GM12873 (cell line): Measurements from ENCODE around the gene TMEM255B.

Experiments
- TF ChIP-seq, protein P1 (sequence below): IDR thresholded peaks from 2 replicates; pipeline ENCODE4 v1.5.1; 2012; ENCODE audit warnings: low read depth, mild to moderate bottlenecking, moderate library complexity, low read length, control low read depth; ENCODE audit not compliant: insufficient read depth; ENCODE audit errors: missing control alignments

TMEM255B gene

DNA sequence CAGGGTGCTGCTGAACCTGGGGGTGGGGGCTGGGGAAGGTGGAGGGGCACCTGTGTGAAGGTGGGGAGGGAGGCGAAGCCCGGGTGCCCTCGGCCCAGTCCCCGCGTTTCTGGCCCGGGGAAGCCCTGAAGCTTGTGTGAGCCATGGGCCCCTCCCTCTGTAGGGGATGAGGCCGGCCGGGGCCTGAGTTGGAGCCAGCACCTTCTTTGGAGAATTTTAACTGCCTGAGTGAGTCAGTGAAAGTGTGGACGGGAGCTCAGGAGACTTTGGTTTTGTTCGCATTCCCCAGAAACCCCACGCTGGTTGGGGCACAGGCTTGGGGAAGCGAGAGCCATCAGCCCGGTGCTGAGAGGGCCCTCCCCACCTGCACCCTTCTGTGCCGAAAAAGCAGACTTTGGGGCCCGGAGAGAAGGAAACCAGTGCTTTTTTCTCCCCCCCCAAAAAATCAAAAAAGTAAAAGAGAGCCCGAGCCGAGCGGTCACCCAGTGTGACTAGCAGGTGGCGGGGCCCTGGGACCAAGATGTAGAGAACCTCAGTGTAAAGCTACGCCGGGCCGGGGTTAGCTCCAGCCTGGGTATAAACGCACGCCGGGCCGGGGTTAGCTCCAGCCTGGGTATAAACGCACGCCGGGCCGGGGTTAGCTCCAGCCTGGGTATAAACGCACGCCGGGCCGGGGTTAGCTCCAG, 45.1 kb downstream of the TMEM255B start:
- TF ChIP-seq, protein P1, sequence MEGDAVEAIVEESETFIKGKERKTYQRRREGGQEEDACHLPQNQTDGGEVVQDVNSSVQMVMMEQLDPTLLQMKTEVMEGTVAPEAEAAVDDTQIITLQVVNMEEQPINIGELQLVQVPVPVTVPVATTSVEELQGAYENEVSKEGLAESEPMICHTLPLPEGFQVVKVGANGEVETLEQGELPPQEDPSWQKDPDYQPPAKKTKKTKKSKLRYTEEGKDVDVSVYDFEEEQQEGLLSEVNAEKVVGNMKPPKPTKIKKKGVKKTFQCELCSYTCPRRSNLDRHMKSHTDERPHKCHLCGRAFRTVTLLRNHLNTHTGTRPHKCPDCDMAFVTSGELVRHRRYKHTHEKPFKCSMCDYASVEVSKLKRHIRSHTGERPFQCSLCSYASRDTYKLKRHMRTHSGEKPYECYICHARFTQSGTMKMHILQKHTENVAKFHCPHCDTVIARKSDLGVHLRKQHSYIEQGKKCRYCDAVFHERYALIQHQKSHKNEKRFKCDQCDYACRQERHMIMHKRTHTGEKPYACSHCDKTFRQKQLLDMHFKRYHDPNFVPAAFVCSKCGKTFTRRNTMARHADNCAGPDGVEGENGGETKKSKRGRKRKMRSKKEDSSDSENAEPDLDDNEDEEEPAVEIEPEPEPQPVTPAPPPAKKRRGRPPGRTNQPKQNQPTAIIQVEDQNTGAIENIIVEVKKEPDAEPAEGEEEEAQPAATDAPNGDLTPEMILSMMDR: no peak

DNA sequence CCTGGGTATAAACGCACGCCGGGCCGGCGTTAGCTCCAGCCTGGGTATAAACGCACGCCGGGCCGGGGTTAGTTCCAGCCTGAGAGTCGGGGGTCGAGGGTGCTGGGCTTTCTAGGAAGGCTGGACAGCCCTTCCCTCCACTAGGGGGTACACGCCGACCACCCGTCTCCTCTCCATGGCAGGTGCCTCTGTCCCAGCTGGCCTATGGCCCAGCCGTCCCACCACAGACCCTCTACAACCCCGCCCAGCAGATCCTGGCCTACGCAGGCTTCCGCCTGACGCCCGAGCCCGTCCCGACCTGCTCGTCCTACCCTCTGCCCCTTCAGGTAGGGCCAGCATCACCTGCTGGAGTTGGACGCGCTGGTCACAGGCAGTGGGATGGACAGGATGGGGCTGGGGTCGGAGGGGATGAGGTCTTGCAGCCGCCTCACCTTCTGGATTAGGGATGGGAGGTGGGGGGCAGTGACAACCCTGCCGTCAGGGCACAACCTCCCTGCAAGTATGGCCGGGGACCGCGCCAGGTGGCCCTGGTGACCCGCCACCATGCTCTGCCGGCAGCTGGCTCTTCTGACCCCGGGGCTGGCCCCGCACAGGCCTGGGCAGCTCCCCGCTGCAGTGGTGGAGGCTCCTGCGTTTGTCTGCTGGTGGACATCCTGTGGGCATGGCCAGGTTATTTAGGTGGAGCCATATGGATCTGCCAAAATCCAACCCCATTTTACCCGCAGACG, 45.8 kb downstream of the TMEM255B start:
- TF ChIP-seq, protein P1: no peak

DNA sequence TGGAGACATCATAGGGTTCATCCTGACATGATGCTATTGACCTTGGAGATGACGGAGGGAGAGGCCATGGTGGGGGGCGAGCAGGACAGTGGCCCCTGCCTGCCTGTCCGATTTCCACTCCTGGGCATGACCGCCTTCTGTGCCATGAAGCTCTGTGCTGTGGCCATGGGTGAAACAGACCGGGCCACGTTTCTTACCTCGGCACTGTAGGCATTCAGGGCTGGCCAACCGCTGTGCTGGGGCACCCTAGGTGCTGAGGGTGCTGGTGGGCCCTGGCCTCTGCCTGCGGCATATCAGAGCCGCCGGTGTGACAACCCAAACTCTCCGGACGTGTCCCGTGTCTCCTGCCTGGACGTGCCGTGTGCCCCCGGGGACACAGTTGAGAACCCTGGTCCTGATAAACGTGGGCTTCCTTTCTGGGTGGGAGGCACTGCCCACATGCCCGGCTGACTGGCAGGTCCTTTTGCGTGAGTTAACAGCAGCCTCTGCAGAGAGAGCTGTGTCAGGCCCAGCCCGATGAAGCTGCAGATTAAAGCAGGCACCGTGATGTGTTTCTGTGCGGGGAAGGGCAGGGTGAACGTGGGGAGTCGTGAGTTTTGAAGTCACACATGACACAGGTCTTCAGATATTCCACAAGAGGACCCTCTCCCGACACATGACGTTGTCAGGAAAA, 46.5 kb downstream of the TMEM255B start:
- TF ChIP-seq, protein P1: no peak

DNA sequence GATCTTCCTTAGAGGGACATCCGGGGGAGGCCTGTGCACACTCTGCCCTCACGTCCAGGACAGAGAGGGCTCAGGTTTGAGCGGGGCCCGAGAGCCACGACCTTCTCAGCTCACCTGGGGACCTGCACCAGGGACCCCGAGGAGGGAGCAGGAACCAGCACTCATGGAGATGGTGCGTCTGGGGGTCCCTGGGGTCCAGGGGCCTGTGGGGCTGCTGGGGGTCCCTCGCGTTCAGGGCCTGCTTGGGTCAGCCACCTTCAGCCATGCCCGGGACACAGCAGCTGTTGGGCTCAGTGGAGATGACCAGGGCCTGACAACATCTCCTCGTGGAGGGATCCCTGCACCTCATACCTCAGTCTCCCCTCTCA, 47.1 kb downstream of the TMEM255B start:
- TF ChIP-seq, protein P1: no peak

DNA sequence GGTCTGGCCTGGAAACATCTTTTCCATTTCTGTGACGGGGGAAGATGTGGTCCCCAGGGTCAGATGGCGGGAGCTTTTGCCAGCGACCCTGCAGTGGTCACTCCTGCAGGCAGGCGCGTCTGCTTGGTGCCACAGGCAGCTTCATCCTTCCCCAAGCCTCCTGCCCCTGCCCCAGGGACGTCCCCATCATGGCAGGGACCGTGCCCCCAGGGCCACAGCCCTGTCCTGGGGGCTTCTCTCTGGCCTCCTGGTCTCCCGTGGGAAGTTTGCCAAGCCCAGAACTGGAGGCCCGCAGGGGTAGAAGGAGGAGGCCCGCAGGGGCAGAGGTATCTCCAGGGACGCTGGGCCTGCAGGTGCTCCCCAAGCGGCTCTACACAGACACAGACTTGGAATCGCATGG, 47.5 kb downstream of the TMEM255B start:
- TF ChIP-seq, protein P1: no peak

DNA sequence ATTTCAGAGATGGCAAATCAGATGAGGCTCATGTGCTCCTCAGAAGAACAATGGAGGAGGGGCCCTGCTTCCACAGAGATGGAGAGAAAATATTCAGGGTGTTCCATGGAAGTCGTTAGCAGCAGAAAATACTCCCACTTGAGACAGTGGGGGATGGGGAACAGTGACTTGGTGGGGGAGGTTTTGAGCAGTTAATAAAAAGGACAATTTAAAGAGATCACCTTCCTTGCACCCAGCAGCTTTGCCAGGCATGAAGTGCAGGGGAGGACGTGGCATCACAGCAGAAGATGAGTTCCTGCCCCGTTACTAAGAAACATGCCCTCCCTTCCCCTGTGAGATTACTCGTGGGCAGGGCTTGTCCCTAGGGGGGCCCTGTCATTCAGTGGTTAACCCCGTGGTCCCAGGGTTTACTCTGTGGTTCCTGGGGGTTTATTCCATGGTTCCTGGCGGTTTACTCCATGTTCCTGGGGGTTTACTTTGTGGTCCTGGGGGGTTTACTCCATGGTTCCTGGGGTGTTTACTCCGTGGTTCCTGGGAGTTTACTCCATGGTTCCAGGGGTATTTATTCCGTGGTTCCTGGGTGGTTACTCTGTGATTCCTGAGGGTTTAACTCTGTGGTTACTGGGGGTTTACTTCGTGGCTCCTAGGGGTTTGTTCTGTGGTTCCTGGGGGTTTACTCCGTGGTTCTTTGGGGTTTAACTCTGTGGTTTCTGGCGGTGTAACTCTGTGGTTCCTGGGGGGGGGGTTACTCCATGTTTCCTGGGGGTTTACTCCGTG, 49.2 kb downstream of the TMEM255B start:
- TF ChIP-seq, protein P1: no peak

DNA sequence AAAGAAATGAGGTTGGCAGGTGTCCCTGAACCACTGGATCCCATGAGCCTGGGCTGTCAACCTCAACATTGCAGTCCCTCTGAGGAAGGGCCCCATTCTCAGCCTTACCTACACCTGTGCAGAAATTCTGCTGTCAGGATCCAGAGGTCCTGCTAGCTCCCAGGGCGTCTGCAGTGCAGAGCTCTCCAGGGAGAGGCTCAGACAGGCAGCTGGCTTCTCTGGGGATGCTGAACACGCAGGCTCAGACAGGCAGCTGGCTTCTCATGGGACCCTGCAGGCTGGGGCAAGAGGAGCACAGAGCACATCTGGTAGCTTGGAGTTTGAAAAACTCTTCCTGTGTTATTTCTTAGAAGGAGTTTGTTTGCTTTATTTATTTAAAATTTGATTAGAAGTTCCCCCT, 50.9 kb downstream of the TMEM255B start:
- TF ChIP-seq, protein P1: no peak
